PC-3 (cell line): Measurements from ENCODE around the gene WDFY4.

Experiments used
- EZH2 ChIP-seq: fragments of 300-600 bp; sonication (generic); IDR thresholded peaks from one replicate; pipeline ENCODE4 v1.6.1; 2017; ENCODE audit warnings: antibody characterized with exemption, mild to moderate bottlenecking, low read length; ENCODE audit not compliant: unreplicated experiment
- TF ChIP-seq, protein P1 (sequence below): fragments of 300-600 bp; sonication (generic); conservative IDR thresholded peaks from 2 replicates; pipeline ENCODE4 v1.5.1; 2017; ENCODE audit warnings: antibody characterized with exemption, low read depth, mild to moderate bottlenecking, low read length

DNA sequence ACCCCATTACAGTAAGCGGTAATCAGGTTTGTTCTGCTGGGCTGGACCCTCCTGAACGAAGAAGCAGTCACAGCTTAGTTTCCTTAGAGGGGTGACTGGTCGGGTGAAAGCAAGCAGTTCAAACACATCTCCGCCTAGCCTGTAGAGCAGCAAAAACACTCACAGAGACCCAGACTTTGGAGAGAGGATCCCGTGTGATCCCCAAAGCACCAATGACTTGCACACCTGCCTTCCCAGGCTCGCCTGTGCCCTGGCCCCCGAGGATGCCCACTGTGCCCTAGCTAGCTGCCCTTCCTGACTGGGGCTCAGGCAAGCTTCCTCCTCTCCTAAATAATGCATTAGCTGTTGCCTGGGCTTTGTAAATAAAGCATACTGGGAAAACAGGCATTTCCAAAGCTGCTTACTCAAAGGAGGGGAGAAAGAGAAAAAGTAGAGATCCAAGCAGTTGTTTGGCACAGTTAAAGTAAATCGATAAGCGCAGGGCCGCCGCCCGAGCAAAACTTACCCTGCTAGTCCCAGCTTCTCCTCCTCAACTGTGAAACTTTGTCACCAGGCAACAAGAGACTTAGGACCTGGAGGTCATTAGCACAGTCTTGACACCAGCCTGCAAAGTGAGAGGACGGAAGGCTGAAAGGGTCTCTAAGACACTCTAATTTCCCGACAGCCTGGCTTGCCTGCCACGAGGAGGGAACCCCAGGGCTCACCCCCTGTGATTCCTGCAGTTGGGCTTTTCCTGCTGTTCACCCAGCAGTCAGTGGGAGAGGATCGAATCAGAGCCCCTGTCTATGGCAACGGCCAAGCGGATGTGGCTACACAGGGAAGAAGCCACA lies 250.2 kb downstream of the WDFY4 start:
- TF ChIP-seq, protein P1, sequence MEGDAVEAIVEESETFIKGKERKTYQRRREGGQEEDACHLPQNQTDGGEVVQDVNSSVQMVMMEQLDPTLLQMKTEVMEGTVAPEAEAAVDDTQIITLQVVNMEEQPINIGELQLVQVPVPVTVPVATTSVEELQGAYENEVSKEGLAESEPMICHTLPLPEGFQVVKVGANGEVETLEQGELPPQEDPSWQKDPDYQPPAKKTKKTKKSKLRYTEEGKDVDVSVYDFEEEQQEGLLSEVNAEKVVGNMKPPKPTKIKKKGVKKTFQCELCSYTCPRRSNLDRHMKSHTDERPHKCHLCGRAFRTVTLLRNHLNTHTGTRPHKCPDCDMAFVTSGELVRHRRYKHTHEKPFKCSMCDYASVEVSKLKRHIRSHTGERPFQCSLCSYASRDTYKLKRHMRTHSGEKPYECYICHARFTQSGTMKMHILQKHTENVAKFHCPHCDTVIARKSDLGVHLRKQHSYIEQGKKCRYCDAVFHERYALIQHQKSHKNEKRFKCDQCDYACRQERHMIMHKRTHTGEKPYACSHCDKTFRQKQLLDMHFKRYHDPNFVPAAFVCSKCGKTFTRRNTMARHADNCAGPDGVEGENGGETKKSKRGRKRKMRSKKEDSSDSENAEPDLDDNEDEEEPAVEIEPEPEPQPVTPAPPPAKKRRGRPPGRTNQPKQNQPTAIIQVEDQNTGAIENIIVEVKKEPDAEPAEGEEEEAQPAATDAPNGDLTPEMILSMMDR = no peak
- TF ChIP-seq EZH2 = no peak
